Activated CD4-positive, alpha-beta T cell treated with anti-CD3 and anti-CD28 coated beads, Interleukin-2, amount 10 ng/mL, durations not matched to agents 24 days and 14 days (primary cell): Measurements from ENCODE around the gene S100A16. TPM values are rescaled to one million over a fixed set of nuclear protein-coding genes. Genes with fewer than 3 reads are reported as not detected.
A peak's percentile ranks its signal among the peaks of the same experiment; 100 is the strongest.
"Not testable (repeated sequence)": the region's sequence is repeated elsewhere in the genome, so short reads cannot be mapped to it uniquely, and the experiment has no call there.

Source experiments
- DNase-seq: peaks from one replicate; pipeline ENCODE4 v3.0.0; 2022
- H3K27ac Mint-ChIP-seq: one replicate; pipeline ENCODE4 v1.8.0; 2022; ENCODE audit warnings: mild to moderate bottlenecking, mixed read lengths
- H3K27me3 Mint-ChIP-seq: one replicate; pipeline ENCODE4 v1.8.0; 2022; ENCODE audit warnings: mixed read lengths
- H3K36me3 Mint-ChIP-seq: one replicate; pipeline ENCODE4 v1.8.0; 2022; ENCODE audit warnings: low read depth, mild to moderate bottlenecking, mixed read lengths
- H3K4me1 Mint-ChIP-seq: one replicate; pipeline ENCODE4 v1.8.0; 2021; ENCODE audit warnings: mixed read lengths
- H3K4me3 Mint-ChIP-seq: one replicate; pipeline ENCODE4 v1.8.0; 2022; ENCODE audit warnings: mild to moderate bottlenecking, moderate library complexity, mixed read lengths
- H3K9me3 Mint-ChIP-seq: one replicate; pipeline ENCODE4 v1.8.0; 2021; ENCODE audit warnings: mixed read lengths
- intact Hi-C: fragments of 100-400 bp; cut with micrococcal nuclease; formaldehyde crosslinking; loops from one replicate; pipeline ENCODE4 v1.15.1; 2023
- total RNA-seq: library from RNA; stranded (reverse); gene quantifications from 2 replicates; pipeline ENCODE4 v1.2.3, GENCODE V29; 2022

S100A16 gene
- total RNA-seq, 1 donor from 2014 or later = not detected

GRCh38 chr1:153646672-153647345, 33.9 kb upstream of the S100A16 start:
- peak overlapping the region; percentile 26 for H3K27ac Mint-ChIP-seq
- H3K9me3 Mint-ChIP-seq = no peaks in the 10 kb centered on the region
- peaks cover 49% of the 10 kb centered on the region for H3K36me3 Mint-ChIP-seq

GRCh38 chr1:153643816-153644215, 30.9 kb upstream of the S100A16 start:
- H3K36me3 Mint-ChIP-seq = peaks cover 73% of the 10 kb centered on the region
- peaks cover 22% of the 10 kb centered on the region for H3K4me1 Mint-ChIP-seq
- H3K4me3 Mint-ChIP-seq = no peak overlapping the region
- no peak for DNase-seq
- H3K27ac Mint-ChIP-seq = no peak overlapping the region
- no peaks in the 10 kb centered on the region for H3K27me3 Mint-ChIP-seq
- intact Hi-C loops = no loop called here
- H3K9me3 Mint-ChIP-seq = no peaks in the 10 kb centered on the region

More at GRCh38 chr1:153646672-153647345, 33.9 kb upstream of the S100A16 start:
- Mint-ChIP-seq H3K4me3 (no peak overlapping the region), H3K4me1 (peaks cover 24% of the 10 kb centered on the region), H3K27me3 (no peaks in the 10 kb centered on the region)
- intact Hi-C loops = no loop called here
- DNase-seq = no peak

- H3K4me1 Mint-ChIP-seq = peaks cover 22% of the 10 kb centered on the region
- no peaks in the 10 kb centered on the region for H3K9me3 Mint-ChIP-seq
- intact Hi-C loops = no loop called here
- H3K4me3 Mint-ChIP-seq = no peak overlapping the region
- no peak for DNase-seq
- peaks cover 78% of the 10 kb centered on the region for H3K36me3 Mint-ChIP-seq
- H3K27ac Mint-ChIP-seq = no peak overlapping the region
- no peaks in the 10 kb centered on the region for H3K27me3 Mint-ChIP-seq
These were observed 30.2 kb upstream of the S100A16 start for GRCh38 chr1:153643100-153643499.

- Mint-ChIP-seq H3K36me3 (peaks cover 79% of the 10 kb centered on the region), H3K4me3 (no peak overlapping the region), H3K27me3 (no peaks in the 10 kb centered on the region), H3K4me1 (peaks cover 22% of the 10 kb centered on the region), H3K27ac (no peak overlapping the region), H3K9me3 (no peaks in the 10 kb centered on the region)
- DNase-seq = no peak
- intact Hi-C loops = no loop called here
These were observed 29.2 kb upstream of the S100A16 start for GRCh38 chr1:153642161-153642560.

- Mint-ChIP-seq H3K4me3 (no peak overlapping the region), H3K36me3 (peaks cover 78% of the 10 kb centered on the region), H3K4me1 (peaks cover 23% of the 10 kb centered on the region), H3K27me3 (no peaks in the 10 kb centered on the region), H3K9me3 (no peaks in the 10 kb centered on the region), H3K27ac (no peak overlapping the region)
- intact Hi-C loops = no loop called here
- DNase-seq = no peak
These were observed 27.9 kb upstream of the S100A16 start for GRCh38 chr1:153640861-153641260.

GRCh38 chr1:153640213-153640612, 27.3 kb upstream of the S100A16 start:
- Mint-ChIP-seq H3K4me1 (peaks cover 18% of the 10 kb centered on the region), H3K36me3 (peaks cover 75% of the 10 kb centered on the region)
- H3K9me3 Mint-ChIP-seq, H3K27me3 Mint-ChIP-seq, H3K27ac Mint-ChIP-seq, intact Hi-C loops, H3K4me3 Mint-ChIP-seq, DNase-seq: not testable (repeated sequence)

GRCh38 chr1:153639280-153639679, 26.3 kb upstream of the S100A16 start:
- no peak overlapping the region for H3K4me3 Mint-ChIP-seq
- no peak for DNase-seq
- H3K27ac Mint-ChIP-seq = no peak overlapping the region
- H3K9me3 Mint-ChIP-seq = no peaks in the 10 kb centered on the region
- intact Hi-C loops = no loop called here
- peaks cover 16% of the 10 kb centered on the region for H3K4me1 Mint-ChIP-seq
- peaks cover 73% of the 10 kb centered on the region for H3K36me3 Mint-ChIP-seq
- no peaks in the 10 kb centered on the region for H3K27me3 Mint-ChIP-seq

GRCh38 chr1:153638261-153638660, 25.3 kb upstream of the S100A16 start:
- Mint-ChIP-seq H3K9me3 (no peaks in the 10 kb centered on the region), H3K4me3 (no peak overlapping the region), H3K36me3 (peaks cover 65% of the 10 kb centered on the region), H3K4me1 (peaks cover 19% of the 10 kb centered on the region), H3K27ac (no peak overlapping the region), H3K27me3 (no peaks in the 10 kb centered on the region)
- intact Hi-C loops = no loop called here
- DNase-seq = no peak

- Mint-ChIP-seq H3K4me1 (peaks cover 31% of the 10 kb centered on the region), H3K4me3 (no peak overlapping the region), H3K27me3 (no peaks in the 10 kb centered on the region), H3K27ac (no peak overlapping the region), H3K36me3 (peaks cover 54% of the 10 kb centered on the region), H3K9me3 (no peaks in the 10 kb centered on the region)
- no peak for DNase-seq
- intact Hi-C loops = no loop called here
These were observed 23.4 kb upstream of the S100A16 start for GRCh38 chr1:153636312-153636711.

GRCh38 chr1:153635872-153636271, 22.9 kb upstream of the S100A16 start:
- Mint-ChIP-seq H3K4me1 (peaks cover 30% of the 10 kb centered on the region), H3K27me3 (no peaks in the 10 kb centered on the region), H3K27ac (no peak overlapping the region), H3K4me3 (peak overlapping the region; percentile 91), H3K9me3 (no peaks in the 10 kb centered on the region), H3K36me3 (peaks cover 49% of the 10 kb centered on the region)
- intact Hi-C loops = no loop called here
- DNase-seq = no peak

- H3K27me3 Mint-ChIP-seq = no peaks in the 10 kb centered on the region
- intact Hi-C loops = loop anchor here (1.0 to 5.0 kb wide), 5 partner anchors 24 to 102 kb away; partner anchors contain the start of gene SNAPIN
- H3K4me3 Mint-ChIP-seq = peak within 1 kb of the TSS; percentile 91
- peaks cover 34% of the 10 kb centered on the region for H3K4me1 Mint-ChIP-seq
- peak; percentile 99 for DNase-seq
- H3K9me3 Mint-ChIP-seq = no peaks in the 10 kb centered on the region
- peak within 1 kb of the TSS; percentile 100 for H3K27ac Mint-ChIP-seq
- peaks cover 36% of the 10 kb centered on the region for H3K36me3 Mint-ChIP-seq
These were observed 21.1 kb upstream of the S100A16 start, which contains the start of gene CHTOP for GRCh38 chr1:153633754-153634665. Gene CHTOP (plus strand): TSS chr1:153634066. CDS start chr1:153636589, 2,523 bp downstream.

- H3K36me3 Mint-ChIP-seq = peaks cover 30% of the 10 kb centered on the region
- H3K4me3 Mint-ChIP-seq = peak overlapping the region; percentile 91
- peaks cover 34% of the 10 kb centered on the region for H3K4me1 Mint-ChIP-seq
- no peak for DNase-seq
- H3K9me3 Mint-ChIP-seq = no peaks in the 10 kb centered on the region
- peak overlapping the region; percentile 100 for H3K27ac Mint-ChIP-seq
- no peaks in the 10 kb centered on the region for H3K27me3 Mint-ChIP-seq
- intact Hi-C loops = loop anchor here (5.0 kb wide), 2 partner anchors 61 to 101 kb away; no protein-coding TSS in a partner anchor
These were observed 20.3 kb upstream of the S100A16 start for GRCh38 chr1:153633161-153633753.

- Mint-ChIP-seq H3K9me3 (no peaks in the 10 kb centered on the region), H3K36me3 (peaks cover 17% of the 10 kb centered on the region), H3K4me3 (no peak overlapping the region), H3K27me3 (no peaks in the 10 kb centered on the region), H3K4me1 (peaks cover 24% of the 10 kb centered on the region), H3K27ac (peak overlapping the region; percentile 61)
- intact Hi-C loops = loop anchor here (5.0 kb wide), 2 partner anchors 59 to 99 kb away; no protein-coding TSS in a partner anchor
- no peak for DNase-seq
These were observed 18.4 kb upstream of the S100A16 start for GRCh38 chr1:153631047-153632022.
